ENCODE measurements around the gene IGF2. TPM values are rescaled to one million over a fixed set of nuclear protein-coding genes. Genes with fewer than 3 reads are reported as not detected.

The IGF2 gene
- polyA plus RNA-seq, 1 donor, result 319 TPM

- H3K4me3 ChIP-seq (ENCODE audit: low read length), result no peak overlapping the region
- H3K36me3 ChIP-seq (ENCODE audit: control insufficient read depth, insufficient read depth, low read length), result no peaks in the 10 kb centered on the region
- DNase-seq, result no peak
- H3K27ac ChIP-seq (ENCODE audit: low read length), result no peak overlapping the region
- peaks cover 3% of the 10 kb centered on the region for H3K9me3 ChIP-seq (ENCODE audit: control insufficient read depth, low read depth, low read length)
- H3K4me1 ChIP-seq (ENCODE audit: control insufficient read depth, insufficient read depth, low read length), result no peaks in the 10 kb centered on the region
- no CpG with 5 or more reads among the region's 12 CpGs for WGBS (ENCODE audit: insufficient coverage, low lambda C conversion rate)
- no peaks in the 10 kb centered on the region for H3K27me3 ChIP-seq (ENCODE audit: control insufficient read depth, insufficient read depth, low read length)
Observed at GRCh38 chr11:2110521-2110920, 28.7 kb downstream of the IGF2 start.

GRCh38 chr11:2109541-2110019 lies 29.6 kb downstream of the IGF2 start:
- DNase-seq, result no peak
- no peak overlapping the region for H3K27ac ChIP-seq (ENCODE audit: low read length)
- H3K36me3 ChIP-seq (ENCODE audit: control insufficient read depth, insufficient read depth, low read length), result no peaks in the 10 kb centered on the region
- WGBS (ENCODE audit: insufficient coverage, low lambda C conversion rate), result no CpG with 5 or more reads among the region's 14 CpGs
- no peaks in the 10 kb centered on the region for H3K9me3 ChIP-seq (ENCODE audit: control insufficient read depth, low read depth, low read length)
- no peaks in the 10 kb centered on the region for H3K27me3 ChIP-seq (ENCODE audit: control insufficient read depth, insufficient read depth, low read length)
- H3K4me1 ChIP-seq (ENCODE audit: control insufficient read depth, insufficient read depth, low read length), result no peaks in the 10 kb centered on the region
- H3K4me3 ChIP-seq (ENCODE audit: low read length), result no peak overlapping the region

- no peaks in the 10 kb centered on the region for H3K9me3 ChIP-seq (ENCODE audit: control insufficient read depth, low read depth, low read length)
- no CpG with 5 or more reads among the region's 23 CpGs for WGBS (ENCODE audit: insufficient coverage, low lambda C conversion rate)
- no peaks in the 10 kb centered on the region for H3K4me1 ChIP-seq (ENCODE audit: control insufficient read depth, insufficient read depth, low read length)
- H3K27ac ChIP-seq (ENCODE audit: low read length), result no peak overlapping the region
- DNase-seq, result no peak
- H3K27me3 ChIP-seq (ENCODE audit: control insufficient read depth, insufficient read depth, low read length), result no peaks in the 10 kb centered on the region
- no peaks in the 10 kb centered on the region for H3K36me3 ChIP-seq (ENCODE audit: control insufficient read depth, insufficient read depth, low read length)
- no peak overlapping the region for H3K4me3 ChIP-seq (ENCODE audit: low read length)
Observed at GRCh38 chr11:2108675-2109491, 30.3 kb downstream of the IGF2 start.

GRCh38 chr11:2107941-2108630 lies 31.1 kb downstream of the IGF2 start:
- H3K4me1 ChIP-seq (ENCODE audit: control insufficient read depth, insufficient read depth, low read length), result peaks cover 2% of the 10 kb centered on the region
- H3K27me3 ChIP-seq (ENCODE audit: control insufficient read depth, insufficient read depth, low read length), result no peaks in the 10 kb centered on the region
- no peaks in the 10 kb centered on the region for H3K9me3 ChIP-seq (ENCODE audit: control insufficient read depth, low read depth, low read length)
- no peak for DNase-seq
- no peak overlapping the region for H3K4me3 ChIP-seq (ENCODE audit: low read length)
- H3K27ac ChIP-seq (ENCODE audit: low read length), result no peak overlapping the region
- no CpG with 5 or more reads among the region's 8 CpGs for WGBS (ENCODE audit: insufficient coverage, low lambda C conversion rate)
- no peaks in the 10 kb centered on the region for H3K36me3 ChIP-seq (ENCODE audit: control insufficient read depth, insufficient read depth, low read length)

GRCh38 chr11:2107521-2107920 lies 31.7 kb downstream of the IGF2 start:
- no peak for DNase-seq
- Histone ChIP-seq H3K27ac (ENCODE audit: low read length) (no peak overlapping the region), H3K36me3 (ENCODE audit: control insufficient read depth, insufficient read depth, low read length) (no peaks in the 10 kb centered on the region), H3K27me3 (ENCODE audit: control insufficient read depth, insufficient read depth, low read length) (no peaks in the 10 kb centered on the region), H3K4me1 (ENCODE audit: control insufficient read depth, insufficient read depth, low read length) (peaks cover 4% of the 10 kb centered on the region), H3K4me3 (ENCODE audit: low read length) (no peak overlapping the region), H3K9me3 (ENCODE audit: control insufficient read depth, low read depth, low read length) (no peaks in the 10 kb centered on the region)
- WGBS (ENCODE audit: insufficient coverage, low lambda C conversion rate), result no CpG with 5 or more reads among the region's 4 CpGs

GRCh38 chr11:2106583-2107209 lies 32.5 kb downstream of the IGF2 start:
- no peak overlapping the region for H3K4me3 ChIP-seq (ENCODE audit: low read length)
- peaks cover 4% of the 10 kb centered on the region for H3K4me1 ChIP-seq (ENCODE audit: control insufficient read depth, insufficient read depth, low read length)
- H3K9me3 ChIP-seq (ENCODE audit: control insufficient read depth, low read depth, low read length), result no peaks in the 10 kb centered on the region
- no peak overlapping the region for H3K27ac ChIP-seq (ENCODE audit: low read length)
- 100% methylated on average over 1 of the region's 1 CpG for WGBS (ENCODE audit: insufficient coverage, low lambda C conversion rate)
- DNase-seq, result no peak
- H3K27me3 ChIP-seq (ENCODE audit: control insufficient read depth, insufficient read depth, low read length), result no peaks in the 10 kb centered on the region
- H3K36me3 ChIP-seq (ENCODE audit: control insufficient read depth, insufficient read depth, low read length), result no peaks in the 10 kb centered on the region

GRCh38 chr11:2105511-2105910 lies 33.7 kb downstream of the IGF2 start:
- DNase-seq, result no peak
- Histone ChIP-seq H3K36me3 (ENCODE audit: control insufficient read depth, insufficient read depth, low read length) (no peaks in the 10 kb centered on the region), H3K4me3 (ENCODE audit: low read length) (no peak overlapping the region), H3K9me3 (ENCODE audit: control insufficient read depth, low read depth, low read length) (no peaks in the 10 kb centered on the region), H3K27me3 (ENCODE audit: control insufficient read depth, insufficient read depth, low read length) (no peaks in the 10 kb centered on the region), H3K27ac (ENCODE audit: low read length) (no peak overlapping the region), H3K4me1 (ENCODE audit: control insufficient read depth, insufficient read depth, low read length) (peaks cover 6% of the 10 kb centered on the region)
- no CpG with 5 or more reads among the region's 7 CpGs for WGBS (ENCODE audit: insufficient coverage, low lambda C conversion rate)

DNA sequence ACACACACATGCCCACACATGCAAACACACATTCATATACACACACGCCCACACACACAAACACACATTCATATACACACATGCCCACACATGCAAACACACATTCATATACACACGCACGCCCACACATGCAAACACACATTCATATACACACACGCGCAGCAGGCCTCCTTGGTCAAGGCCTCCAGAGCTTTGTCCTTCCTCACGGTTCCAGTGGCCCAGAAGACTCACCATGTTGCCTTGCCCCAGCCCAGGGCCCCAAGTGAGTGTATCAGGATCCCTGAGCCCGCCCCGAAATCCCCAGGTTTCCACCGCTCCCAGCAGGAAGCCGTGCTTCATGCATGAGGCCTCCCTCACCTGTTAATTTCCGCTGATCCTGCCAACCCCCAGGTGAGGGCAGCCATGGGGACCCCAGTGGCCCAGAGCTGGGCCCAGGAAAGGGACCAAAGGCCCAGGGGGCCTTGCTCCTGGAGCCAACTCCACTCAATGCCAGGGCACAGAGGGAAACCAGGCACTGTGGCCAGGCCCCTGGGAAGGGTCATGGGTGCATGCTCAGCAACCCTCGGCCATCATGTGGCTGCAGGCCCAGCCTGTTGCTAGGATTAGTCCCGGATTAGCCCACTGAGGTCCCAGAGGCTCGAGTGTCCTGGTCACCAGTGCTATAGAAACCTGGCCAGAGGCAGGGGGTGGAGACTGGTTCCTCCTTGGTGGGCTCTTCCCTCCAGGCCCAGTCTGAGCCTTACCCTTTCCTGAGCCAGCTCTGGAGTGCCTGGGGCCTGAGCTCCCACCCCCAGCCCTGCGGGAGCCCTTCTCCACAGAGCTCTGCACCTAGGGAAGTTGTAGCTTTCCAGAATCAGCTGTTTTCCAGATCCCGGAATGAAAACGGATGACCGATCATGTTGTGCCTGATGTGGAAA lies 34.4 kb downstream of the IGF2 start:
- WGBS (ENCODE audit: insufficient coverage, low lambda C conversion rate), result no CpG with 5 or more reads among the region's 18 CpGs

GRCh38 chr11:2103668-2104523 lies 35.3 kb downstream of the IGF2 start:
- WGBS (ENCODE audit: insufficient coverage, low lambda C conversion rate), result no CpG with 5 or more reads among the region's 25 CpGs
- peaks cover 11% of the 10 kb centered on the region for H3K4me1 ChIP-seq (ENCODE audit: control insufficient read depth, insufficient read depth, low read length)
- no peaks in the 10 kb centered on the region for H3K9me3 ChIP-seq (ENCODE audit: control insufficient read depth, low read depth, low read length)
- DNase-seq, result no peak
- no peaks in the 10 kb centered on the region for H3K36me3 ChIP-seq (ENCODE audit: control insufficient read depth, insufficient read depth, low read length)
- H3K4me3 ChIP-seq (ENCODE audit: low read length), result no peak overlapping the region
- no peak overlapping the region for H3K27ac ChIP-seq (ENCODE audit: low read length)
- no peaks in the 10 kb centered on the region for H3K27me3 ChIP-seq (ENCODE audit: control insufficient read depth, insufficient read depth, low read length)

More for the DNA sequence above, 34.4 kb downstream of the IGF2 start:
- Histone ChIP-seq H3K27ac (ENCODE audit: low read length) (no peak overlapping the region), H3K4me3 (ENCODE audit: low read length) (no peak overlapping the region), H3K27me3 (ENCODE audit: control insufficient read depth, insufficient read depth, low read length) (no peaks in the 10 kb centered on the region), H3K4me1 (ENCODE audit: control insufficient read depth, insufficient read depth, low read length) (peaks cover 11% of the 10 kb centered on the region), H3K36me3 (ENCODE audit: control insufficient read depth, insufficient read depth, low read length) (no peaks in the 10 kb centered on the region), H3K9me3 (ENCODE audit: control insufficient read depth, low read depth, low read length) (no peaks in the 10 kb centered on the region)
- no peak for DNase-seq
